ENCODE data around the gene RHBDL1. TPM values are rescaled to one million over a fixed set of nuclear protein-coding genes. Genes with fewer than 3 reads are reported as not detected.

Gene RHBDL1
- total and polyA plus RNA-seq, 9 of the 15 experiments (the other 6 are each of a cell fraction or from before 2014, with no cell fraction given), result 0.03 to 5.6 (median 1.3) TPM; not detected in 1

DNA sequence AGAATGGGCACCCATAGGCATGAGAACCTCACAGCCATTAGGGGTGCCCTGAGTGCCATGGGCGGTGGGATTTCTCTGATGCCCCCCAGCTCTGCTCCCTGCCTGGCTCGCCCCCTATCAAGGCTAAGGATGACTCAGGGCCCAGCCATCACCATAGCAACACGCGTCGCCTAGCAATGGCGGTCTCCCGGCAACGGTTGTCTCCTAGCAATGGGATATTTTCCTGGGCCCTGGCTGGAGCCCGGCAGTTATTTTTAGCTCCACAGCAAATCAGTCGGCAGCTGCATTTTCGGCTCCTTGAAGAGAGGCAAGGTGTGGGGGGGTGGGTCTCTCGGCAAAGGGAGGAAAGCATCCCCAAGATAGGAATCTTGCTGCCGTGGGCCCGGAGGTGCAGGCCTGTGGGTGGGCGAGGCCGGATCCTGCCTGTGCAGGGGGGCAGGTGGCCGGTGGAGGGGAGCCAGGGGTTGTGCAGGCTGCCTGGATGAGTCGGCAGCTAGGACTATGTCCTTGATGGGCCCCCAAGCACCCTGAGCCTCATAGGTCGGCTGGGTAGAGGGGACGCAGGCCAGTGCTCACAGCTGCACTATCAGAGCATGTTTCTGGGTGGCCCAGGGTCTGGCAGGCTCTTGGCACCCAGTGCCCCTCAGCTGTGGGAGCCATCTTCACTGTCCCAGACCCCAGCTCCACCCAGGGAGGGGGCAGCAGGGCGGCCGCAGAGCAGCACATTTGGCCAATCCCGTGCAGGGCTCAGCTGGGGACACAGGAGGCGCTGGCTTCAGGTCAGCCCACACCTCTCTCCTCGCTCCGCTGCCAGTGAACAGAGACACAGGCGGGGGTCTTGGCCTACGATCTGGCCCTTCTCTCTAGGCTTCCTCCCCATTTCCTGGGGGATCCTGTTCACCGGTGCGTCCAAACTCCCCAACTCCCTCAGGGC, 34.4 kb downstream of the RHBDL1 start (continued):
- TF ChIP-seq, protein P1, sequence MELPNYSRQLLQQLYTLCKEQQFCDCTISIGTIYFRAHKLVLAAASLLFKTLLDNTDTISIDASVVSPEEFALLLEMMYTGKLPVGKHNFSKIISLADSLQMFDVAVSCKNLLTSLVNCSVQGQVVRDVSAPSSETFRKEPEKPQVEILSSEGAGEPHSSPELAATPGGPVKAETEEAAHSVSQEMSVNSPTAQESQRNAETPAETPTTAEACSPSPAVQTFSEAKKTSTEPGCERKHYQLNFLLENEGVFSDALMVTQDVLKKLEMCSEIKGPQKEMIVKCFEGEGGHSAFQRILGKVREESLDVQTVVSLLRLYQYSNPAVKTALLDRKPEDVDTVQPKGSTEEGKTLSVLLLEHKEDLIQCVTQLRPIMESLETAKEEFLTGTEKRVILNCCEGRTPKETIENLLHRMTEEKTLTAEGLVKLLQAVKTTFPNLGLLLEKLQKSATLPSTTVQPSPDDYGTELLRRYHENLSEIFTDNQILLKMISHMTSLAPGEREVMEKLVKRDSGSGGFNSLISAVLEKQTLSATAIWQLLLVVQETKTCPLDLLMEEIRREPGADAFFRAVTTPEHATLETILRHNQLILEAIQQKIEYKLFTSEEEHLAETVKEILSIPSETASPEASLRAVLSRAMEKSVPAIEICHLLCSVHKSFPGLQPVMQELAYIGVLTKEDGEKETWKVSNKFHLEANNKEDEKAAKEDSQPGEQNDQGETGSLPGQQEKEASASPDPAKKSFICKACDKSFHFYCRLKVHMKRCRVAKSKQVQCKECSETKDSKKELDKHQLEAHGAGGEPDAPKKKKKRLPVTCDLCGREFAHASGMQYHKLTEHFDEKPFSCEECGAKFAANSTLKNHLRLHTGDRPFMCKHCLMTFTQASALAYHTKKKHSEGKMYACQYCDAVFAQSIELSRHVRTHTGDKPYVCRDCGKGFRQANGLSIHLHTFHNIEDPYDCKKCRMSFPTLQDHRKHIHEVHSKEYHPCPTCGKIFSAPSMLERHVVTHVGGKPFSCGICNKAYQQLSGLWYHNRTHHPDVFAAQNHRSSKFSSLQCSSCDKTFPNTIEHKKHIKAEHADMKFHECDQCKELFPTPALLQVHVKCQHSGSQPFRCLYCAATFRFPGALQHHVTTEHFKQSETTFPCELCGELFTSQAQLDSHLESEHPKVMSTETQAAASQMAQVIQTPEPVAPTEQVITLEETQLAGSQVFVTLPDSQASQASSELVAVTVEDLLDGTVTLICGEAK (IDR thresholded peaks at IDR 0.05), result peak; percentile 83
- TF ChIP-seq, protein P1 (CRISPR knock-in tag; IDR thresholded peaks at IDR 0.05), result peak; percentile 28; the same call in 1 of the 2 replicates
- TF ChIP-seq KDM1A (IDR thresholded peaks at IDR 0.05) (peak; percentile 83 to 94), MYC (IDR thresholded peaks at IDR 0.05; ENCODE audit: low read depth, low read length) (no peak), MYC (CRISPR knock-in tag; IDR thresholded peaks at IDR 0.05; ENCODE audit: borderline replicate concordance, low read depth) (no peak), CTBP1 (IDR thresholded peaks at IDR 0.05; ENCODE audit: borderline replicate concordance) (peak; percentile 66), MBD2 (IDR thresholded peaks at IDR 0.05; ENCODE audit: borderline replicate concordance, low read depth) (peak; percentile 93), FOXJ3 (CRISPR knock-in tag; IDR thresholded peaks at IDR 0.05) (no peak), RFX1 (IDR thresholded peaks at IDR 0.05) (peak; percentile 100), RCOR1 (IDR thresholded peaks at IDR 0.05; ENCODE audit: borderline replicate concordance in 1 of 2, low read depth in 2 of 2, low read length in 2 of 2) (peak in 1 of 2 experiments; percentile 99; a peak in 3 of 4 replicates), ZBTB7A (IDR thresholded peaks at IDR 0.05; ENCODE audit: borderline replicate concordance, control insufficient read depth, low read depth, low read length) (peak; percentile 32; the same call in 1 of the 2 replicates), ILF3 (IDR thresholded peaks at IDR 0.05; ENCODE audit: borderline replicate concordance) (no peak)
- TF ChIP-seq, protein P2, sequence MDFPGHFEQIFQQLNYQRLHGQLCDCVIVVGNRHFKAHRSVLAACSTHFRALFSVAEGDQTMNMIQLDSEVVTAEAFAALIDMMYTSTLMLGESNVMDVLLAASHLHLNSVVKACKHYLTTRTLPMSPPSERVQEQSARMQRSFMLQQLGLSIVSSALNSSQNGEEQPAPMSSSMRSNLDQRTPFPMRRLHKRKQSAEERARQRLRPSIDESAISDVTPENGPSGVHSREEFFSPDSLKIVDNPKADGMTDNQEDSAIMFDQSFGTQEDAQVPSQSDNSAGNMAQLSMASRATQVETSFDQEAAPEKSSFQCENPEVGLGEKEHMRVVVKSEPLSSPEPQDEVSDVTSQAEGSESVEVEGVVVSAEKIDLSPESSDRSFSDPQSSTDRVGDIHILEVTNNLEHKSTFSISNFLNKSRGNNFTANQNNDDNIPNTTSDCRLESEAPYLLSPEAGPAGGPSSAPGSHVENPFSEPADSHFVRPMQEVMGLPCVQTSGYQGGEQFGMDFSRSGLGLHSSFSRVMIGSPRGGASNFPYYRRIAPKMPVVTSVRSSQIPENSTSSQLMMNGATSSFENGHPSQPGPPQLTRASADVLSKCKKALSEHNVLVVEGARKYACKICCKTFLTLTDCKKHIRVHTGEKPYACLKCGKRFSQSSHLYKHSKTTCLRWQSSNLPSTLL (IDR thresholded peaks at IDR 0.05), result no peak

Measured in K562 (cell line).